Psoas muscle (tissue), 8 donors: Measurements from ENCODE around the gene HSPG2. TPM values are rescaled to one million over a fixed set of nuclear protein-coding genes. Genes with fewer than 3 reads are reported as not detected.
A peak's percentile ranks its signal among the peaks of the same experiment; 100 is the strongest.

Experiments
- ATAC-seq, 4 donors: fragments of 200-7000 bp; cut with Tn5 transposase; one replicate each; pipeline ENCODE4 v1.9.1; 2020; ENCODE audit warnings: moderate library complexity in 3 of 4, mild to moderate bottlenecking in 2 of 4
- DNase-seq, 2 donors: peaks; one replicate each; pipeline ENCODE4 v3.0.0-alpha.2; 2020
- H3K27ac ChIP-seq: fragments of 200-600 bp; one replicate; pipeline ENCODE4 v1.8.0; 2022
- H3K27me3 ChIP-seq, 3 donors: fragments of 200-600 bp in 1 of 3; one replicate each; pipeline versions ENCODE4 v1.6.1 to v1.8.0; 2013 to 2022; ENCODE audit warnings: low read length in 2 of 3, mild to moderate bottlenecking in 2 of 3, moderate library complexity in 1 of 3; ENCODE audit not compliant: insufficient read depth in 3 of 3
- H3K36me3 ChIP-seq, 2 donors: fragments of 200-600 bp in 1 of 2; one replicate each; pipeline versions ENCODE4 v1.6.1 to v1.8.0; 2013 to 2022; ENCODE audit warnings: low read depth in 1 of 2, mild to moderate bottlenecking in 1 of 2, moderate library complexity in 1 of 2; ENCODE audit not compliant: insufficient read depth in 1 of 2
- H3K4me1 ChIP-seq: fragments of 200-600 bp; one replicate; pipeline ENCODE4 v1.8.0; 2022
- H3K4me3 ChIP-seq: fragments of 200-600 bp; one replicate; pipeline ENCODE4 v1.8.0; 2022; ENCODE audit warnings: mild to moderate bottlenecking
- H3K9me3 ChIP-seq: fragments of 200-600 bp; one replicate; pipeline ENCODE4 v1.8.0; 2022
- WGBS, 3 donors: extraction: QIAGEN DNeasy Blood & Tissue Kit; methylation state at CpG; one replicate each; pipeline versions ENCODE4 v1.1.6 to v1.1.7; 2013; 5-methylcytosine and 5-hydroxymethylcytosine counted together
- intact Hi-C, 2 donors: fragments of 100-400 bp; cut with DNase I; formaldehyde crosslinking; loops; one replicate each; pipeline versions ENCODE4 v1.11.0 to v1.14.2; 2022
- polyA plus RNA-seq, 3 donors: library from polyadenylated mRNA; stranded (reverse); fragments of 200-250 nt; gene quantifications; one replicate each; pipeline ENCODE4 v1.2.3, GENCODE V29; 2013
- total RNA-seq, 4 donors: library from RNA; stranded (reverse); fragmentation: NEBNext Ultra II Directional in 2 of 4; extraction: Animal tissue kit (Norgen Biotek cat#: 25700) in 2 of 4; gene quantifications; one replicate each; pipeline versions ENCODE4 v1.2.1 to v1.2.4, GENCODE V29; 2021 to 2023
- TF ChIP-seq, protein P1 (sequence below): fragments of 200-600 bp; IDR thresholded peaks from one replicate; pipeline ENCODE4 v1.8.0; 2022; ENCODE audit warnings: antibody characterized with exemption
- donor health status: healthy with polysubstance abuse.
- donor health status: DM: no; HTN: no; CAD: no; lungs with moderate emphysema.
- donor health status: Bipolar disorder and iron deficiency.
- donor health status: healthy.
- donor health status: DM: yes; HTN: yes; CAD: no.
- donor health status: DM: no; HTN: no; CAD: no.
- donor health status: DM: no; HTN: no; CAD: no.
- donor health status: DM: yes; HTN: yes; CAD: no.

The HSPG2 gene
- total and polyA plus RNA-seq, 7 donors = 24.5 to 168 (median 102) TPM

GRCh38 chr1:21841852-21842466, 95.2 kb downstream of the HSPG2 start:
- peak in 1 of 2 donors; percentile 52 for DNase-seq
- Histone ChIP-seq H3K4me1 (peaks cover 9% of the 10 kb centered on the region), H3K27ac (no peak overlapping the region), H3K36me3 (peaks cover 8 to 100% of the 10 kb centered on the region in 2 donors), H3K9me3 (no peaks in the 10 kb centered on the region), H3K4me3 (no peak overlapping the region), H3K27me3 (no peaks in the 10 kb centered on the region)
- TF ChIP-seq, protein P1, sequence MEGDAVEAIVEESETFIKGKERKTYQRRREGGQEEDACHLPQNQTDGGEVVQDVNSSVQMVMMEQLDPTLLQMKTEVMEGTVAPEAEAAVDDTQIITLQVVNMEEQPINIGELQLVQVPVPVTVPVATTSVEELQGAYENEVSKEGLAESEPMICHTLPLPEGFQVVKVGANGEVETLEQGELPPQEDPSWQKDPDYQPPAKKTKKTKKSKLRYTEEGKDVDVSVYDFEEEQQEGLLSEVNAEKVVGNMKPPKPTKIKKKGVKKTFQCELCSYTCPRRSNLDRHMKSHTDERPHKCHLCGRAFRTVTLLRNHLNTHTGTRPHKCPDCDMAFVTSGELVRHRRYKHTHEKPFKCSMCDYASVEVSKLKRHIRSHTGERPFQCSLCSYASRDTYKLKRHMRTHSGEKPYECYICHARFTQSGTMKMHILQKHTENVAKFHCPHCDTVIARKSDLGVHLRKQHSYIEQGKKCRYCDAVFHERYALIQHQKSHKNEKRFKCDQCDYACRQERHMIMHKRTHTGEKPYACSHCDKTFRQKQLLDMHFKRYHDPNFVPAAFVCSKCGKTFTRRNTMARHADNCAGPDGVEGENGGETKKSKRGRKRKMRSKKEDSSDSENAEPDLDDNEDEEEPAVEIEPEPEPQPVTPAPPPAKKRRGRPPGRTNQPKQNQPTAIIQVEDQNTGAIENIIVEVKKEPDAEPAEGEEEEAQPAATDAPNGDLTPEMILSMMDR = no peak
- intact Hi-C loops = no loop called here
- ATAC-seq = no peak
- 89 to 94% (median 92%) methylated on average over 19 to 21 of the region's 21 CpGs for WGBS, 3 donors

DNA sequence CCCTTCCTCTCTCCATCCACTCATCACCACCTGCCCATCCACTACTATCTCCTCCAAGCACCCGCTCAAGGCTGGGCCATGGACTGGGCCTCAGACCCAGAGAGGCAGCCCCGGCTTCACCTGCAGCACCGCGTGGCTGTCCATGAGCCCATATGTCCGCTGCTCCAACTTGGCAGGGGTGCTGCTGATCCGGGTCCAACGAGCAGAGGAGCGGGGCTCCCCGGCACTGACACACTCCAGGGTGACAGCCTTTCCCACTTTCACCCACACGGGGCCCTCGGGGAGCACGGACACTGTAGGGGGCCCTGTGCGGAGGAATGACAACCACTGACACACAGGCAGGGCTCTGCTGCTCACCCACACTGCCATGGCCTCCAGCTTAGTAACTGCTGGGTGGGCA, 96.1 kb downstream of the HSPG2 start:
- 89% methylated on average over 13 of the region's 13 CpGs for WGBS, 3 donors
- peaks cover 8 to 100% of the 10 kb centered on the region in 2 donors for H3K36me3 ChIP-seq
- TF ChIP-seq, protein P1 = no peak
- no peak overlapping the region for H3K4me3 ChIP-seq
- H3K27ac ChIP-seq = no peak overlapping the region
- intact Hi-C loops = no loop called here
- peaks cover 8% of the 10 kb centered on the region for H3K4me1 ChIP-seq
- no peaks in the 10 kb centered on the region for H3K27me3 ChIP-seq
- no peak for DNase-seq
- H3K9me3 ChIP-seq = no peaks in the 10 kb centered on the region
- no peak for ATAC-seq

- TF ChIP-seq, protein P1 = no peak
These were observed 97.6 kb downstream of the HSPG2 start for GRCh38 chr1:21839337-21840037.

GRCh38 chr1:21838359-21839157, 98.6 kb downstream of the HSPG2 start:
- ATAC-seq (no peak), DNase-seq (no peak)
- Histone ChIP-seq H3K4me1 (no peaks in the 10 kb centered on the region), H3K27me3 (no peaks in the 10 kb centered on the region), H3K9me3 (peaks cover 9% of the 10 kb centered on the region), H3K27ac (no peak overlapping the region), H3K4me3 (no peak overlapping the region), H3K36me3 (peaks cover 14 to 100% of the 10 kb centered on the region in 2 donors)
- 86 to 89% (median 88%) methylated on average over 23 of the region's 23 CpGs for WGBS, 3 donors
- TF ChIP-seq, protein P1 = no peak
- intact Hi-C loops = no loop called here

More at GRCh38 chr1:21839337-21840037, 97.6 kb downstream of the HSPG2 start:
- Histone ChIP-seq H3K9me3 (peaks cover 4% of the 10 kb centered on the region), H3K36me3 (peaks cover 9 to 100% of the 10 kb centered on the region in 2 donors), H3K4me3 (no peak overlapping the region), H3K27ac (no peak overlapping the region), H3K4me1 (no peaks in the 10 kb centered on the region), H3K27me3 (no peaks in the 10 kb centered on the region)
- DNase-seq = no peak
- no peak for ATAC-seq
- intact Hi-C loops = no loop called here
- 86 to 91% (median 90%) methylated on average over 19 of the region's 19 CpGs for WGBS, 3 donors
